Activated T-helper 9 cell treated with anti-CD3 and anti-CD28 coated beads, Interleukin-2, amount 50 U/mL, for 16 hours (primary cell): ENCODE measurements around the gene TRUB2.
"Not testable (repeated sequence)": the region's sequence is repeated elsewhere in the genome, so short reads cannot be mapped to it uniquely, and the experiment has no call there.

ENCODE experiments used
- DNase-seq: peaks from one replicate; pipeline ENCODE4 v3.0.0-alpha.2; 2020; ENCODE audit warnings: low read depth

TRUB2 gene

DNA sequence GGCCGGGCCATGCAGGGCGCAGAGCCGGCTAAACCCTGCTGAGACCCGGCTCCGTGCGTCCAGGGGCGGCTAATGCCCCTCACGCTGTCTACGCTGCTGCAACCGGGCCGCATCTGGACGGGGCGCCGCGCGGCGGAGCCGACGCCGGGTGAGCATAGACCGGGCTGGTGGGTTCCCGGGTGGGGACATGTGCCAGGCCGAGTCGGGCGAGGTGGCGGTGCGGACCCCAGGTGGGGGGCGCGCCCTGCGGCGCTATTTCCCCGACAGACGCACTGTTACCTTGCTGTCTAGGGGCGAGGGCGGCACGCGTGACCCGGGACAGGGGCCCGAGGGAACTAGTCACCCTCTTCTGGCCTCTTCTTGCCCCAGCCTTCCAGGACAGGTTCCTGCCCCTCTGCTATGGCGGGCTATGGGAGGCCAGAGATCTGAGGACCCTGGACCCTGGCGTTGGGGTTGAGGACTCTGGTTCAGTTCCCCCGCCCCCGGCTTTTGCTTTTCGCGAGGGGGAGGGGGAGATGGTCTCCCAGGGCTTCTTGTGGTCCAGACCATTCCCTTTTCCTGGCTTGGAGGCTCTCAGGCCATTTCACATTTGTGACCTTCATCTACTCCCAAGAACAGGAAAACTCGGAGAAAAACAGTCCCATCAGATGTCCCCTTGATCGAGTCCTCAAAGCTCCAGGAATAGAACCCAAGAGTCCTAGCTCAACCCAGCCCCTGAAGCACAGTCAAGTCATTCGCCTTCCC, 18.6 kb upstream of the TRUB2 start:
- no peak for DNase-seq

DNA sequence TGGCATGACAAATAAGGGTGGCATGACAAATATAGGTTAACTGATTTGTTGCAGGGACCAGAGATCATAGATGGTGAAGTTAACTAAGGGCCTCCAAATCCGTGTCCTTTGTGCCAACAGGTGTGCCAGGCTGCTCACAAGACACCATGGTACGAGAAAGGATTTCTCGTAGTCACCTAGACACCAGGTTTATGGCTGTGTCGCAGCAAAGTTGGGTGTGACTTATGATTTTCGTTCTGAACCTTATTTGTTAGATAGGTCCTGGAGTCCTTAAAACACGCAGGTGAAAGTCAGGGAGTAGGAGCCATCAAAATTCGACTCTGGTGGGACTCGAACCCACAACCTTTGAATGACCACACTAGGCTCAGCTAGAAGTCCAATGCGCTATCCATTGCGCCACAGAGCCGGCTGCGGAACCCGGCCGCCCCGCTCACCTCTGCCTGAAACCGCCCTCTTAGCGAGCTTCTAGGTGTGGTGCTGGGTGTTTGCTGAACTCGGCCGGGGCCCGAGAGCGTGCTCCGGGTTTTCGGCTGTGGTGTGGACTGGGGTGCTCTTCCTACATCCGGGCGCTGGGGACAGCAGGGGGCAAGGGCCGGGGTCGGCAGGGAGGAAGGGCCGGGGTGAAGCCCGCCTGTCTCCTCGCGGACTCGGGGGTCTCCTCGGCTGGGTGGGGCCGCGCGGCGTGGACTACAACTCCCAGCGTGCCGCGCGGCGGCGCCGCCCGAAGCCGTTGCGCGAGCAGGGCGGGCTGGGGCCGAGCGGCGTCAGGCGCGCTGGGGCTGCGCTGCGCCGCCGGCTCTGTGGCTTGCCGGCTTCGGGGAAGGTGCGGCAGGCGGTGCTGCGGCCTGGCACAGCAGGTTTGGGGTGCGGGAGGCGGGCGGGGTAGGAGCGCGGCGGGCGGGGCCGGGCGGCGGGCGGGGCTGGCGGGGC, 17.8 kb upstream of the TRUB2 start, which contains the start of gene SLC27A4:
Gene SLC27A4 (plus strand): TSS at position 767 of the 930 bp plus-strand sequence. CDS start 2,606 bp downstream, outside the sequence.
- DNase-seq = peak; percentile 72

DNA sequence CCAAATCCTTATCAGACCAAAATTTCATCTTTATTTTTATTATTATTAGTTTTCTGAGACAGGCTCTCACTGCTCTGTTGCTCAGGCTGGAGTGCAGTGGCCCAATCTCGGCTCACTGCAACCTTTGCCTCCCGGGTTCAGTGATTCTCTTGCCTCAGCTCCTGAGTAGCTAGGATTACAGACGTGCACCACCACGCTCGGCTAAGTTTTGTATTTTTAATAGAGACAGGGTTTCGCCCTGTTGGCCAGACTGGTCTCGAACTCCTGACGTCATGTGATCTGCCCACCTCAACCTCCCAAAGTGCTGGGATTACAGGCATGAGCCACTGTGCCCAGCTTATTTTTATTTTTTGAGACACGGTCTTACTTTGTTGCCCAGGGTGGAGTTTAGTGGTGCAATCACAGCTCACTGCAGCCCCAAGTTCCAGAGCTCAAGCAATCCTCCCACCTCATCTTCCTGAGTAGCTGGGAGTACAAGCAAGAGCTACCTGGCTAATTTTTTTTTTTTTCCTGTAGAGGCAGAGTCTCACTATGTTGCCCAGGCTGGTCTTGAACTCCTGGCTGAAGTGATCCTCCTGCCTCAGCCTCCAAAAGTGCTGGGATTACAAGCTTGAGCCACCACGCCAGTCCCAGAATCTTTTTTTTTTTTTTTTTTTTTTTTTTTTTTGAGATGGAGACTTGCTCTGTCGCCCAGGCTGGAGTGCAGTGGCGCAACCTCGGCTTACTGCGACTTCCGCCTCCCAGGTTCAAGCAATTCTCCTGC, 16.8 kb upstream of the TRUB2 start:
- DNase-seq = not testable (repeated sequence)

- no peak for DNase-seq
Measured at GRCh38 chr9:128337936-128338335, 15.7 kb upstream of the TRUB2 start.

GRCh38 chr9:128335914-128336313, 13.7 kb upstream of the TRUB2 start:
- DNase-seq = no peak

- no peak for DNase-seq
Measured at GRCh38 chr9:128335161-128335560, 12.9 kb upstream of the TRUB2 start.

DNA sequence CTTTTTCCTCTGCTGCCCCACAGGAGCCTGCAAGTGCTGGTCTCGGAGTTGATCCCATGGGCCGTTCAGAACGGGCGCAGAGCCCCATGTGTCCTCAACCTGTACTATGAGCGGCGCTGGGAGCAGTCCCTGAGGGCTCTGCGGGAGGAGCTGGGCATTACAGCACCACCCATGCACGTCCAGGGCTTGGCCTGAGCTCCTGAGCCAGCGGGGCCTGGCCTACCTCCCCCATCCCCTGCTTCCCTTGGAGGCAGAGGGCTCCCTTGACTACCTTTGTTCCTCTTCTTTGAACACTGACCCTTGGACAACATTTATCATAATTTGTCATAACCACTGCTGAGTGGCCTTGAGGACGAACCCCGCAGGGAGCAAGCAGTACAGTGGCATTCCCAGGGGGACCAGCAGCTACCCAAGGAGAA, 11.2 kb upstream of the TRUB2 start:
- no peak for DNase-seq

DNA sequence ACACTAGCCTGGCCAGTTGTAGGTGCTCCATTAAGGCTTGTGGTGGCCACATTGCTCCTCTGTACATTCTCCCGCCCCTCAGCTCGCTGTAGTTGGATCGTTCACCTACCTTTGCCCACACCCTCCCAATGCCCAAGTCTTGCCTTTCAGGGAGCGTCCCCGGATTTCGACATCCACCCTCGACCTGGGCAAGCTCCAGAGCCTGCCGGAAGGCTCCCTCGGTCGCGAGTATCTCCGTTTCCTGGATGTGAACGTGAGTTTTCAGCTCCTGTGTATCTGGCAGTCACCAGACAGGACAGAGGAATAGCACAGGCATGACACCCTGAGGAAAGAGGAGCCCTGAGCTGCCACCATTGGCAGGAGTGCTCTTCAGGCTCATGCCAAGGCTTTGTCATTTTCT, 3.4 kb upstream of the TRUB2 start:
- DNase-seq = no peak

DNA sequence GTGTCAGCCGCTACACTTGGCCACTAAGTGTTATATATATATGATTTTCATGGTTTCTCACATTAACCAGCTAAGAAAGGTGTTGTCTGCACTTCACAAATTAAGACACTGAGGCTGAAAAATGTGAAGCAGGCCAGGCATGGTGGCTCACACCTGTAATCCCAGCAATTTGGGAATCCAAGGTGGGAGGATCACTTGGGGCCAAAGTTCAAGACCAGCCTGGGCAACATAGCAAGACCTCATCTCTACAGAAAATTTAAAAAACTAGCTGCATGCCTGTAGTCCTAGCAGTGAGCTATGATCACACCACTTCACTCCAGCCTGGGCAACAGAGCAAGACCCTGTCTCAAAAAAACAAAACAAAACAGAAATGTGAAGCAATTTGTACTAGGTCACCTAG, 2.2 kb upstream of the TRUB2 start:
- no peak for DNase-seq

GRCh38 chr9:128323791-128324190, 1.5 kb upstream of the TRUB2 start:
- DNase-seq = no peak

GRCh38 chr9:128323212-128323730, 1.0 kb upstream of the TRUB2 start:
- no peak for DNase-seq

GRCh38 chr9:128321879-128322403, 306 bp downstream of the TRUB2 start:
- no peak for DNase-seq

GRCh38 chr9:128321343-128321742, 904 bp downstream of the TRUB2 start:
- DNase-seq = no peak

DNA sequence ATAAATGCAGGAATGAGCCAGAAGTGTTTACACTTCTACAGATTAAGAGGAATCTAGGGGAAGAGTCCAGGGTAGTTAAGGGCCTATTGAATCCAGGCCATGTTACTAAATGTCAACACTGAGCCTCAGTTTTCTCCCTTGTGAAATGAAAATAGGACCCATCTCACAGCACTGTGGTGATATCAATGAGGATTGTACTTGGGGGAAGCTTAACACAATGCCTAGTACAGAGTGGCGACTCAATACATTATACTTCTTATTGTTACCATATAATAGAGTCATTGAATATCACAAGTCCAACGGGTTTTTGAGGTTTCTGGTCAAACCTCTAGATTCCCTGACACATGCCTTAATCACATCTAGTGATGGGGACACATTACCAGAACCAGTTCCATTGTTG, 4.6 kb downstream of the TRUB2 start:
- DNase-seq = no peak

DNA sequence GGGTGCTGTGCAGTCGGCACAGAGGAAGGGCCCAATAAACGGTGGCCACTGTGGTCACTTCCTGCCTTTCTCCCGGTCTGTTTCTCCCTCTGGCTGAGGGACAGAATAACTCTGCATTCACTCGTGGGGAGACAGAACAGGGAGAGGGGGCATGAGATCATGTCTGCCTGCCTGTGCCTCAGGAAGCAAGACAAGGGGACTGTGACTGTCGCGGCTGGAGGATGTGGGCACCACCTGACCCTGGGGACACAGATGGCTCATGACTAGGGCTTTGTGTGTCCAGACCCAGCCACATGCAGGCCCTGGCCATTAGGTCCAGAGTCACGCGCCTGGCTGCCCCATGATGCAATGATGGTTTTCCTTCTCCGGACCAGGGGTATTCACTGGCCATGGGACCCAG, 5.8 kb downstream of the TRUB2 start:
- no peak for DNase-seq

DNA sequence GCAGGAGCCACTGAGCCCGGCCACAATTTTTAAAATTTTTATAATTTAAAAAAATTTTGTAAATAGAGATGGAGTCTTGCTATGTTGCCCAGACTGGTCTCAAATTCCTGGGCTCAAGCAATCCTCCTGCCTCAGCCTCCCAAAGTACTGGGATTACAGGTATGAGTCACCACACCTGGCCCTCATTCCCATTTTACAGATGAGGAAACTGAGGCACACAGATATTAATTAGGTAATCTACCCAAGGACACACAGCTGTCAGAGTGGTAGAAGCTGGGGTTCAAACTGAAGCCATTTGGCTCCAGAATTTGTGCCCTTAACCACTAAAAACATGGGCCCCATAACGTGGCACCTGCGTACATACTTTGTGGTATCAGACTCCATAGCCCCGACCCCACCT, 7.5 kb downstream of the TRUB2 start:
- DNase-seq = no peak

GRCh38 chr9:128310461-128310860, 11.8 kb downstream of the TRUB2 start:
- DNase-seq = no peak

GRCh38 chr9:128309551-128309950, 12.7 kb downstream of the TRUB2 start:
- DNase-seq = no peak

- DNase-seq = no peak
Measured at GRCh38 chr9:128304971-128305288, 17.3 kb downstream of the TRUB2 start.

DNA sequence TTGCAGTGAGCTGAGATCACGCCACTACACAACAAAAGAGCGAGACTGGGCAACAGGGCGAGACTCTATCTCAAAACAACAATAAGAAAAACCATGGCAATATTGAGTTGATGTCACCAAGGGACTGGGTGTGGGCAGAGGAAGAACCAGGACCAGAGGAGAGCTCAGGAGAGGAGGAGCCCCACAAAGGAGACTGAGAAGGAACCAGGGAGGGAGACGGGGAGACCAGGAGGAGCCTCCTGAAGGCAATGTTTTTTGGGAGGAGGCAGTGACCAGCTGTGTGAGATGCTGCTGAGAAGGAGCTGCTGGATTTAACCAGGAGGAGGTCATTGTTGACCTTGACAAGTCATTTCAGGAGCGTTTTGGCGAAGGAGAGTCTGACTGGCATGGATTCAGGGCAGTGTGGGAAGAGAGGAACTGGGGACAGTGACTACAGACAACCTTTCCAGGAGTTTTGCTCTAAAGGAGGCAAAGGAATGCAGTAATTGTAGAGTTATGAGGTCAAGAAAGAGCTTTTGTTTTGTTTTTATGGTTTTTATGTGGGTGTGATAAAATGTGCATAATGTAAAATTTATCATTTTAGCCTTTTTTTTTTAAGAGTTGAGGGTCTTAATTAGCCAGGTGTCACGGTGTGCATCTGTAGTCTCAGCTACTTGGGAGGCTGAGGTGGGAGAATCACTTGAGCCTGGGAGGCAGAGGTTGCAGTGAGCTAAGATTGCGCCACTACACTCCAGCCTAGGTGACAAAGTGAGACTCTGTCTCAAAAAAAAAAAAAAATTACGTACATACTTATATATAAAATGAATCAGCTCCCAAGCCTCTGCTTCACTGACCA, 17.9 kb downstream of the TRUB2 start:
- DNase-seq = no peak
